Pancreas (tissue), 10 donors: ENCODE measurements around the gene HACD2. TPM values are rescaled to one million over a fixed set of nuclear protein-coding genes. Genes with fewer than 3 reads are reported as not detected.

Experiments used
- ATAC-seq, 4 donors: fragments of 200-7000 bp; cut with Tn5 transposase; one replicate each; pipeline versions ENCODE4 v1.8.0 to v1.9.1; 2020; ENCODE audit warnings: mild to moderate bottlenecking in 4 of 4, moderate library complexity in 4 of 4
- DNase-seq, 6 donors: peaks; one replicate each; pipeline ENCODE4 v3.0.0-alpha.2; 2020
- FAIRE-seq: peaks from 2 replicates; lab custom pipeline; 2012; peaks lifted over from hg19 to GRCh38; lab: Jason Lieb, UNC
- H3K27ac ChIP-seq, 4 donors: fragments of 200-600 bp; sonication (generic); 1 replicate in 3 of 4; 2 replicates in 1 of 4; pipeline versions ENCODE4 v1.5.0 to v1.8.0; 2020
- H3K27me3 ChIP-seq, 4 donors: fragments of 200-600 bp; one replicate each; pipeline ENCODE4 v1.8.0; 2021
- H3K36me3 ChIP-seq, 3 donors: fragments of 200-600 bp; sonication (generic) in 1 of 3; one replicate each; pipeline versions ENCODE4 v1.5.0 to v1.8.0; 2020 to 2021
- H3K4me1 ChIP-seq, 3 donors: fragments of 200-600 bp; one replicate each; pipeline ENCODE4 v1.8.0; 2021
- H3K4me3 ChIP-seq, 4 donors: fragments of 200-600 bp; sonication (generic) in 2 of 4; one replicate each; pipeline versions ENCODE4 v1.5.0 to v1.8.0; 2020 to 2021
- H3K9me3 ChIP-seq, 4 donors: fragments of 200-600 bp; one replicate each; pipeline ENCODE4 v1.8.0; 2021
- WGBS, 2 donors: extraction: QIAGEN DNeasy Blood & Tissue Kit; methylation state at CpG; one replicate each; pipeline ENCODE4 v1.1.7; 2013; 5-methylcytosine and 5-hydroxymethylcytosine counted together
- intact Hi-C, 3 donors: fragments of 100-400 bp; cut with DNase I; formaldehyde crosslinking; loops; one replicate each; pipeline versions ENCODE4 v1.11.1 to v1.14.2; 2022
- polyA plus RNA-seq, 2 donors: library from polyadenylated mRNA; stranded (reverse); fragments of 200-250 nt; gene quantifications; one replicate each; pipeline ENCODE4 v1.2.3, GENCODE V29; 2013
- total RNA-seq, 6 donors: library from RNA; stranded (reverse); fragmentation: NEBNext Ultra II Directional in 4 of 6; extraction: Animal tissue kit (Norgen Biotek cat#: 25700) in 4 of 6; gene quantifications; one replicate each; pipeline versions ENCODE4 v1.2.1 to v1.2.4, GENCODE V29; 2021 to 2023
- TF ChIP-seq, protein P1 (sequence below), 4 donors: fragments of 200-600 bp; sonication (generic) in 3 of 4; IDR thresholded peaks; one replicate each; pipeline versions ENCODE4 v1.5.0 to v1.8.0; 2021; ENCODE audit warnings: antibody characterized with exemption in 4 of 4
- donor health status: healthy with polysubstance abuse.
- donor health status: DM: no; HTN: no; CAD: no; lungs with moderate emphysema.
- donor health status: DM: no; HTN: no; CAD: no.
- donor health status: control.
- donor health status: control.
- donor health status: Bipolar disorder and iron deficiency.
- donor health status: DM: yes; HTN: yes; CAD: no.
- donor health status: DM: no; HTN: no; CAD: no.
- donor health status: DM: no; HTN: no; CAD: no.
- donor health status: DM: yes; HTN: yes; CAD: no.

The HACD2 gene
- total and polyA plus RNA-seq, 8 donors, result 4.4 to 22.2 (median 13.1) TPM

DNA sequence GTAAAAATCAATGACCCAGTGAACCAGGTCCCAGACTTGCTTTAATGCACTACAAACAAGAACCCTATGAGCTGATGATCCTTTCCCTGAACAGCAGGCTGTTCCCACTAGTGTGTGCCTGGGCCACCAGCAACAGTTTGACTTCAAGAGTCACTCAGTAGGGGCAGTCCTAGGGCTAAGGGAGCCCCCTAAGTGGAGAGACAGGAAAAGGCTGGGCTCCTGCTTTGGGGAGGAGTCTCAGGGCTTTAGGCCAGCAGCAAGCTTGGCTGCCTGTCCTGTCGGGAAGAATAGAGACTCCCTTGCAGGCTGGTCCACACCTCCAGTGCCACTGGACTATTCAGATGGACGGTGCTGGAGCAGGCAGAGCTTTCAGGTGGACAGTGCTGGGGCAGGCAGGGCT, 106.5 kb downstream of the HACD2 start:
- 36 to 38% methylated on average over 2 of the region's 2 CpGs for WGBS, 2 donors
- Histone ChIP-seq H3K4me3 (no peak overlapping the region), H3K27ac (no peak overlapping the region), H3K4me1 (no peaks in the 10 kb centered on the region), H3K9me3 (no peaks in the 10 kb centered on the region), H3K27me3 (no peaks in the 10 kb centered on the region), H3K36me3 (no peaks in the 10 kb centered on the region)
- FAIRE-seq (no peak), ATAC-seq (no peak), DNase-seq (no peak)
- TF ChIP-seq, protein P1, sequence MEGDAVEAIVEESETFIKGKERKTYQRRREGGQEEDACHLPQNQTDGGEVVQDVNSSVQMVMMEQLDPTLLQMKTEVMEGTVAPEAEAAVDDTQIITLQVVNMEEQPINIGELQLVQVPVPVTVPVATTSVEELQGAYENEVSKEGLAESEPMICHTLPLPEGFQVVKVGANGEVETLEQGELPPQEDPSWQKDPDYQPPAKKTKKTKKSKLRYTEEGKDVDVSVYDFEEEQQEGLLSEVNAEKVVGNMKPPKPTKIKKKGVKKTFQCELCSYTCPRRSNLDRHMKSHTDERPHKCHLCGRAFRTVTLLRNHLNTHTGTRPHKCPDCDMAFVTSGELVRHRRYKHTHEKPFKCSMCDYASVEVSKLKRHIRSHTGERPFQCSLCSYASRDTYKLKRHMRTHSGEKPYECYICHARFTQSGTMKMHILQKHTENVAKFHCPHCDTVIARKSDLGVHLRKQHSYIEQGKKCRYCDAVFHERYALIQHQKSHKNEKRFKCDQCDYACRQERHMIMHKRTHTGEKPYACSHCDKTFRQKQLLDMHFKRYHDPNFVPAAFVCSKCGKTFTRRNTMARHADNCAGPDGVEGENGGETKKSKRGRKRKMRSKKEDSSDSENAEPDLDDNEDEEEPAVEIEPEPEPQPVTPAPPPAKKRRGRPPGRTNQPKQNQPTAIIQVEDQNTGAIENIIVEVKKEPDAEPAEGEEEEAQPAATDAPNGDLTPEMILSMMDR (IDR thresholded peaks at IDR 0.05), result no peak
- intact Hi-C loops, result no loop called here

DNA sequence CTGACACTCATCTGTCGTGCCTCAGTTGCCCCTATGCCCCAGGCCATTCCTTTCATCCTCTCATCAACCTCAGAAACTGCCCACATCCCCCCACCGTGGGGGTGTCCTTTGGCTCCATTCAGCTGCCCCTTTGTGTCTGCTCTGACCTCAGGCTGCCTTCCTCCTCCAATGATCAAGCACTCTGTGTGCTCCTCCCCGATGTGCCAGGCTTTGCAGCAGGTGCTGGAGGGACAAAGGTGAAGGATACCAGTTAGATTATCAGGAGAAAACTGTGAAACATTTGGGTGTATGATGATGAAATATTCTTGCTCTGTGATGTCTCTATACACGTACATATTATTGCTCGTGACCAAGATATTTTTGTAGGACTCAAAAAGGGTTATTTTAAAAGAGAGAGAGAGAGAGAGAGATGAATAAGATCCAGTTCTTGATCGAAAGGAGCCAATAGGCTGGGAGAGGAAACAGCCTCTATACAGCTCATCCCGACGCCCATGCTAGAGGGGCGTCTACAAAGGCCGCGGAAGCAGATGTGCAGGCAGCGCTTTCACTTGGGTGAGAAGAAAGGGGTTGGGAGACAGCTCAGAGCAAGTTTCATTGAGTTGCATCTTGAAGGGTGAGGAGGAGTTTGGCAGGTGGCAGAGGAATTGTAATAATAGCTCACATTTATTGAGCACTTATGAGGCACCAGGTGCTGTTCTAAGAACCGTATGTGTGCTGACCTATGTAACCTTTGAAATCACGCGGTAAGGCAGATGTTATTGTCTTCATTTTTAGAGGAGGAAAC, 107.7 kb downstream of the HACD2 start:
- Histone ChIP-seq H3K27ac (no peak overlapping the region), H3K4me1 (no peaks in the 10 kb centered on the region), H3K4me3 (no peak overlapping the region), H3K27me3 (no peaks in the 10 kb centered on the region), H3K9me3 (no peaks in the 10 kb centered on the region), H3K36me3 (no peaks in the 10 kb centered on the region)
- WGBS, 2 donors, result 68 to 76% methylated on average over 15 of the region's 15 CpGs
- no peak for DNase-seq
- intact Hi-C loops, result no loop called here
- ATAC-seq, result no peak
- FAIRE-seq, result no peak
- TF ChIP-seq, protein P1 (IDR thresholded peaks at IDR 0.05), result no peak

DNA sequence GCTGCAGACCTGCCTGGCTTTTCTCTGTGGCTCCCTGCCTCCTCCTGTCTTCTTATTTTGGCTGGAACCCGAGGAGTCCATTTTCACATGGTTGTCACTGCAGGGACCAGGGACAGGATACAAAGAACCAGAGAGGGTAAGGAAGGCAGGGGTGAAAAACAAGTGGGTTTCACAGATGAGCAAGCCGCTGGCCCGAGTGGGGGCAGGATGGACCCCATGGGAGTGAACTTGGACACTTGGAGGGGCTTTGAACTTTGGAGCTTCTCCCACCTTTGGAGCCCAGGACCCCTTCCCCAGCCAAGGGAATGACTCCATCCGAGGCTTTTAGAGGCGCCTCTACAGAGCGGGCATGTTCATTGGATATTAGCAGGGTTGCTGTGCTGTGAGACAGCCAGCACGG, 109.1 kb downstream of the HACD2 start:
- whole genome bisulfite sequencing, 2 donors, result 72 to 78% methylated on average over 7 of the region's 7 CpGs
- H3K27me3 ChIP-seq, result no peaks in the 10 kb centered on the region
- ATAC-seq, result no peak
- H3K4me3 ChIP-seq, result no peak overlapping the region
- no peaks in the 10 kb centered on the region for H3K36me3 ChIP-seq
- intact Hi-C loops, result no loop called here
- DNase-seq, result no peak
- no peaks in the 10 kb centered on the region for H3K9me3 ChIP-seq
- no peak overlapping the region for H3K27ac ChIP-seq
- no peaks in the 10 kb centered on the region for H3K4me1 ChIP-seq
- no peak for FAIRE-seq
- TF ChIP-seq, protein P1 (IDR thresholded peaks at IDR 0.05), result no peak

DNA sequence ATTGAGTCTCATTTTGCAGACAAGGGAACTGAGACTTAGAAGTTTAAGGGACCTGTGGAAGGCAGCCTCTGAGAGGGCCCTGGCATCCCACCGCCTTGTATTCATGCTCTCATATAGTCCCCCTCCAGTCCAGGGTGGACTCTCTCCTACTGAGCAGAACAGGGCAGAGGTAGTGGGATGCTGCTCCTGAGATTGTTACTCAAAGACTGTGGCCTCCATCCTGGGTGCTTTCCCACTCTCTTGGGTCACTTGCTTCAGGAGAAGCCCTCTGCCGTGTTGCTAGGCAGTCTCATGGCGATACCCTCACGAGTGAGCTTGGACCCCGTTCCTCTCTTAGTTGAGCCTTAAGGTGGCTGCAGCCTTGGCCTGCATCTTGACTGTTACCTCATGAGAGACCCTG, 113.7 kb downstream of the HACD2 start:
- H3K27me3 ChIP-seq, result no peaks in the 10 kb centered on the region

More for the DNA sequence above, 113.7 kb downstream of the HACD2 start:
- ATAC-seq (no peak), FAIRE-seq (no peak), DNase-seq (no peak)
- 89 to 95% methylated on average over 5 of the region's 5 CpGs for WGBS, 2 donors
- Histone ChIP-seq H3K9me3 (no peaks in the 10 kb centered on the region), H3K27ac (no peak overlapping the region), H3K36me3 (no peaks in the 10 kb centered on the region), H3K4me3 (no peak overlapping the region), H3K4me1 (no peaks in the 10 kb centered on the region)
- intact Hi-C loops, result no loop called here
- TF ChIP-seq, protein P1 (IDR thresholded peaks at IDR 0.05), result no peak
